ENCODE results near the gene CHST3.

DNA sequence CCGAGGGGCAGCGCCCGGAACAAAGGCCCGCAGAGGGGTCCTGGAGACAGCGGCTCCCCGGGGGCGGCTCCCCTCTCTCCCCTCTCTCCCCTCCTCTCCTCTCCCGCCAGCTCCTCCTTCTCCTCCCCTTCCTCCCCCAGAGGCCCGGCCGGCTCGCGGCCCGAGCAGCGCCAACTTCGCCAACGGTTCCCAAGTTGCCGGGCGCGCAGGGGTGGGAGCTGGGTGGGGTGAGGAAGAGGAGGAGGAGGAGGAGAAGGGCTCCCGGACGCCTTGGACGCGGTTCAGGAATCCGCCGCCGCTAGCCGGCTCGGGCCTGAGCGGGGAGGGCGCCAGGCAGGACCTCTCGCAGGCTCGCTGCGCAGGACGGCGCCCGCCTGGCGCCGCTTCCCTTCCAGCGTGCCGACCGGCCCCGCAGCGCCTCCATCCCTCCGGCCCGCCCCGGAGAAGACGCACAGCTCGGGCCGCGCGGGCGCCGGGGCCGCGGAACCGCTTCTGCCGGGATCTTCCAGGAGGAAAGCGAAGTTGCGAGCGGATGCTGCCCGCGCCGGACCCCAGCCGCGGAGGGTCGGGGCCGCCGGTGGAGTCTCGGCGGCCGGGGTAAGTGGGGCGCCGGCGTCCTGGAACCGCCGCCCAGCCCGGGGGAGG, at the start of gene CHST3:
- TF ChIP-seq, protein P1, sequence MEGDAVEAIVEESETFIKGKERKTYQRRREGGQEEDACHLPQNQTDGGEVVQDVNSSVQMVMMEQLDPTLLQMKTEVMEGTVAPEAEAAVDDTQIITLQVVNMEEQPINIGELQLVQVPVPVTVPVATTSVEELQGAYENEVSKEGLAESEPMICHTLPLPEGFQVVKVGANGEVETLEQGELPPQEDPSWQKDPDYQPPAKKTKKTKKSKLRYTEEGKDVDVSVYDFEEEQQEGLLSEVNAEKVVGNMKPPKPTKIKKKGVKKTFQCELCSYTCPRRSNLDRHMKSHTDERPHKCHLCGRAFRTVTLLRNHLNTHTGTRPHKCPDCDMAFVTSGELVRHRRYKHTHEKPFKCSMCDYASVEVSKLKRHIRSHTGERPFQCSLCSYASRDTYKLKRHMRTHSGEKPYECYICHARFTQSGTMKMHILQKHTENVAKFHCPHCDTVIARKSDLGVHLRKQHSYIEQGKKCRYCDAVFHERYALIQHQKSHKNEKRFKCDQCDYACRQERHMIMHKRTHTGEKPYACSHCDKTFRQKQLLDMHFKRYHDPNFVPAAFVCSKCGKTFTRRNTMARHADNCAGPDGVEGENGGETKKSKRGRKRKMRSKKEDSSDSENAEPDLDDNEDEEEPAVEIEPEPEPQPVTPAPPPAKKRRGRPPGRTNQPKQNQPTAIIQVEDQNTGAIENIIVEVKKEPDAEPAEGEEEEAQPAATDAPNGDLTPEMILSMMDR (IDR thresholded peaks at IDR 0.05) = no peak
- TF ChIP-seq POLR2A (IDR thresholded peaks at IDR 0.05) = no peak

Data from lower leg skin (tissue), 3 donors.